AG04449 (cell line): ENCODE results near the gene ADGRD2.

Experiments used
- CTCF ChIA-PET: fragments of 350-600 bp; formaldehyde crosslinking; extraction: SDS; loops from one replicate; lab custom pipeline; 2021; ENCODE audit warnings: antibody characterized with exemption; lab: Yijun Ruan, JAX
- POLR2A ChIA-PET: fragments of 400-600, 350-600 bp; formaldehyde crosslinking; extraction: SDS; loops from one replicate; lab custom pipeline; 2020; ENCODE audit warnings: antibody characterized with exemption, inconsistent platforms; lab: Yijun Ruan, JAX
- DNase-seq: peaks from one replicate; pipeline ENCODE4 v3.0.0-alpha.2; 2010; ENCODE audit warnings: low read depth, low spot score
- H3K4me3 ChIP-seq: 2 replicates; pipeline ENCODE4 v1.5.1; 2011; ENCODE audit warnings: low read depth, mild to moderate bottlenecking, control low read depth, low read length
- CTCF ChIP-seq: IDR thresholded peaks from one replicate; pipeline ENCODE4 v1.5.1; 2011; ENCODE audit warnings: mild to moderate bottlenecking, moderate library complexity, low read length, control low read depth, inconsistent platforms; ENCODE audit not compliant: insufficient read depth; ENCODE audit errors: missing control alignments

ADGRD2 gene

GRCh38 chr9:124505006-124505900 lies 55.0 kb downstream of the ADGRD2 start:
- DNase-seq, result no peak
- no peak overlapping the region for H3K4me3 ChIP-seq
- CTCF ChIA-PET, result interaction anchor here (1.2 to 1.6 kb wide), 2 partner anchors 10 to 31 kb away, joined by 3 to 5 read pairs; no protein-coding TSS in a partner anchor
- POLR2A ChIA-PET, result interaction anchor here (0.6 kb wide), 1 partner anchor 122 kb away, joined by 3 read pairs; no protein-coding TSS in a partner anchor
- no peak for TF ChIP-seq CTCF

DNA sequence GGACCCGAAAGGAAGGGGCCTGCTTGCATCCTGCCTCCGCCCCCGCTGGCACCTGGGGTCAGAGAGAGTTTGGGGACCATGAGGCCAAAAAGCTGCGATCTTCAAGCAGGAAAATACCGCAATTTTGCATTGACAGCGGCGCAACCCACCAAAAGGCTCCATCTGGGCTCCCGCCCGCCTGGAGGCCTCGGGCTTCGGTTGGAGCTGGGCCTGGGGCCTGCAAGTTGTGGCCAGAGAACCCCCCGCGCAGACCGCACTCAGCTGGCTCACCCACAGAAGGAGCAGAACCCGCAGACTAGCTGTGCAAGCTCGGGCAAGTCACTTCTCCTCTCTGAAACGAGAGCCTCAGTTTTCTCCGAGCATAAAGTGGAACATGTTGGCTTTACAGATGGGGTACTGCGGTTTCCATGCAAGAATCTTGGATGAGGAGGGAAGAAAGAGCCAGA lies 55.7 kb downstream of the ADGRD2 start:
- no peak overlapping the region for H3K4me3 ChIP-seq
- ChIA-PET CTCF (interaction anchor here (1.2 to 1.6 kb wide), 2 partner anchors 9 to 30 kb away, joined by 3 to 5 read pairs; no protein-coding TSS in a partner anchor), POLR2A (no interaction called here)
- TF ChIP-seq CTCF, result no peak
- DNase-seq, result no peak

GRCh38 chr9:124506433-124506832 lies 56.2 kb downstream of the ADGRD2 start:
- POLR2A ChIA-PET, result no interaction called here
- no peak overlapping the region for H3K4me3 ChIP-seq
- CTCF ChIA-PET, result interaction anchor here (1.6 kb wide), 1 partner anchor 8 kb away, joined by 5 read pairs; no protein-coding TSS in a partner anchor
- no peak for TF ChIP-seq CTCF
- DNase-seq, result no peak

DNA sequence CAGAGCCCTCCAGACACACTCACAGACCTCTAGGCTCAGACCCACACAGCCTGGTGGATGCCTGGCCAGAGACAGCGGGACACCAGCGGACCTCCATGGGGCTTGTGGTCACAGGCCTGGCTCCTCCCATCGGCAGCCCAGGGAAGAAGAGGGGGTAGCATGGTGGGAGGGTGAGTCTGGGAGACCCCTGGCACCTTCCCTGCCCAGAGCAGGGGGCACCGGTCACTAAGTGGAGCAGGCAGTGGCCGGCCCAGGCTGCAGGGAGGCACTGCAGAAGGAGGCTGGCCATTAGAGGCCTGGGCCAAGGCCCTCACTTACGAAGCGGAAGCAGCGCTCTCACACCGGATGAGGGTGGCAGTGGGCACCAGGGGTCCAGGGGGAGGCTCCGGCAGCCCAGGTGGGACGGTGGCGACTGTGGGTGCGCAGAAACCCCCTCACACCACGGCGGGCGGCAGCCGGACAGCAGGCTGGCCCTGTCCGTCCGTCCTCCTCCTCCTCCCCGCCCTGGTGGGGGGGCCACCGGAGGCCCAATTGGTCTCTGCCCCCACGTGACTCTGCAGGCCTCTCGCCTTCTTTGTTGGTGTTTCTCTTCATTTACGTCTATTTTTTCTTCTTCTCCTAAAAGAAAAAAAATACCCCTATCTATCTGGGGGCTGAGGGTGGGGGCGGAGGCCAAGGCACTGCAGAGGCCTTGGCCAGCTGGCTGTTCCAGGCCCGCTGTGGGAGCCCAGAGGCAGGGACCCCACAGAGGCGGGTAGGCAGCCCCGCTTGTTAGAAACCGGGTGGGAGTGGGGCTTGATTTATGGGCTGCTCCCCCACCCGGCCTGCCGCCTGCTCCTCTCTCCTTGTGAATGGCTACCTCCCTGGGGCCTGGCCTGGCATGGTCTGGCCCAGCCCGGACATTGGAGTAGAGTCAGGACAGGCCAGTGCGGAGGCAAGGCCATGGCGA lies 57.0 kb downstream of the ADGRD2 start, which contains the start of gene NR5A1:
TSS of gene NR5A1 (minus strand) at position 469 of the 949 bp plus-strand sequence. CDS start 4,004 bp downstream, outside the sequence.
- ChIA-PET CTCF (no interaction called here), POLR2A (no interaction called here)
- H3K4me3 ChIP-seq, result no peak within 1 kb of the TSS
- TF ChIP-seq CTCF, result no peak
- DNase-seq, result no peak

GRCh38 chr9:124507880-124508423 lies 57.7 kb downstream of the ADGRD2 start:
- no peak overlapping the region for H3K4me3 ChIP-seq
- CTCF ChIA-PET, result no interaction called here
- no peak for DNase-seq
- POLR2A ChIA-PET, result no interaction called here
- TF ChIP-seq CTCF, result no peak
